ENCODE results near the gene FMNL2. TPM values are rescaled to one million over a fixed set of nuclear protein-coding genes. Genes with fewer than 3 reads are reported as not detected.

FMNL2 gene
- total and polyA plus RNA-seq, 4 donors = 1.5 to 9.3 (median 5.1) TPM

DNA sequence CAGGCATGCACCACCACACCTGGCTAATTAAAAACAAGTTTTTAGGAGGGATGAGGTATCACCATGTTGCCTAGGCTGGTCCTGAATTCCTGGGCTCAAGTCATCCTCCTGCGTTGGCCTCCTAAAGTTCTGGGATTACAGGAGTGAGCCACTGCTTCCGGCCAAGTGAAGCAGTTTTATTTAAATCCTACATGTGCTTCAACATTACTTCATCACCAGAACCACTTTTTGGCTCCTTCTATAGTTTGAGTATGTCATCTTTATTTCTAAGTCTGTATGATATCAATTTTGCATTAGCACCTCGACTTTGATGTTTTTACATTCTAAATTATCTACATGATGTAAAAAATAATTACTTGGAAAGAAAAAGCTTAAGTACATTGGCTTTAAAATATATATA is 144.3 kb downstream of the FMNL2 start:
- H3K9ac ChIP-seq (ENCODE audit: low read depth in 1 of 2, low read length in 2 of 2) = no peak overlapping the region
- 95% methylated on average over 3 of the region's 3 CpGs for WGBS

DNA sequence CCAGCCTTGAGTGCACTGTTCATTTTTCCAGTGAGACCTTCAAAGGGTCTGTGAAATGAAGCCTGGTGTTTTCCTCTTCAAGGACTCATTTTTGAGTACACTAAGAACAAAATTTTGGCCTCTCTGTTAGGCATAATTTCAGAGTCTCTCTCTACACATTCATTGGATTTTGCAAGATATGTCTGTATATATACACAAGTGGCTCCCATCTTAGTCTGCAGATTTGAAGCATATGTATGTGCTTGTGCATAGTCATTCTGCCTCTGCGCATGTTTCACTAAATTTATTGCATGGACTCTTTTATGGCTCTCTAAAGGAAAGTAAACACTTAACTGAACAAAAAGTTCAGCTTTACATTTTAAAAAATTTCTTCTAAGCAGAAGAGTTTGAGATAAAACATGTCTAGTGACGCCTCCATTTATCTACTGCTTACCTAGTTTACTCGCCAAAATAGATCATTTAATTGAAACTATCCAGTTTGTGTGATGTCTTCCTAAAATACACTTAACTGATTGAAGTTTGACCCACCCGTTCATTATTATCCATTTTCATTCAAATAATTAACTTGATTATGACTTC is 145.9 kb downstream of the FMNL2 start:
- no peaks in the 10 kb centered on the region for H3K36me3 ChIP-seq (ENCODE audit: control insufficient read depth in 4 of 4, insufficient read depth in 3 of 4, low read depth in 1 of 4, low read length in 3 of 4)
- H3K27ac ChIP-seq (ENCODE audit: low read depth in 1 of 2, low read length in 2 of 2) = no peak overlapping the region
- no peaks in the 10 kb centered on the region for H3K27me3 ChIP-seq (ENCODE audit: control insufficient read depth in 4 of 4, insufficient read depth in 4 of 4, low read length in 3 of 4)
- H3K9ac ChIP-seq (ENCODE audit: low read depth in 1 of 2, low read length in 2 of 2) = no peak overlapping the region
- 91% methylated on average over 4 of the region's 4 CpGs for WGBS
- H3K9me3 ChIP-seq (ENCODE audit: control insufficient read depth in 4 of 4, low read length in 3 of 4) = no peaks in the 10 kb centered on the region
- no peak overlapping the region for H3K4me3 ChIP-seq (ENCODE audit: low read depth in 1 of 3, low read length in 3 of 3)
- TF ChIP-seq, protein P1, sequence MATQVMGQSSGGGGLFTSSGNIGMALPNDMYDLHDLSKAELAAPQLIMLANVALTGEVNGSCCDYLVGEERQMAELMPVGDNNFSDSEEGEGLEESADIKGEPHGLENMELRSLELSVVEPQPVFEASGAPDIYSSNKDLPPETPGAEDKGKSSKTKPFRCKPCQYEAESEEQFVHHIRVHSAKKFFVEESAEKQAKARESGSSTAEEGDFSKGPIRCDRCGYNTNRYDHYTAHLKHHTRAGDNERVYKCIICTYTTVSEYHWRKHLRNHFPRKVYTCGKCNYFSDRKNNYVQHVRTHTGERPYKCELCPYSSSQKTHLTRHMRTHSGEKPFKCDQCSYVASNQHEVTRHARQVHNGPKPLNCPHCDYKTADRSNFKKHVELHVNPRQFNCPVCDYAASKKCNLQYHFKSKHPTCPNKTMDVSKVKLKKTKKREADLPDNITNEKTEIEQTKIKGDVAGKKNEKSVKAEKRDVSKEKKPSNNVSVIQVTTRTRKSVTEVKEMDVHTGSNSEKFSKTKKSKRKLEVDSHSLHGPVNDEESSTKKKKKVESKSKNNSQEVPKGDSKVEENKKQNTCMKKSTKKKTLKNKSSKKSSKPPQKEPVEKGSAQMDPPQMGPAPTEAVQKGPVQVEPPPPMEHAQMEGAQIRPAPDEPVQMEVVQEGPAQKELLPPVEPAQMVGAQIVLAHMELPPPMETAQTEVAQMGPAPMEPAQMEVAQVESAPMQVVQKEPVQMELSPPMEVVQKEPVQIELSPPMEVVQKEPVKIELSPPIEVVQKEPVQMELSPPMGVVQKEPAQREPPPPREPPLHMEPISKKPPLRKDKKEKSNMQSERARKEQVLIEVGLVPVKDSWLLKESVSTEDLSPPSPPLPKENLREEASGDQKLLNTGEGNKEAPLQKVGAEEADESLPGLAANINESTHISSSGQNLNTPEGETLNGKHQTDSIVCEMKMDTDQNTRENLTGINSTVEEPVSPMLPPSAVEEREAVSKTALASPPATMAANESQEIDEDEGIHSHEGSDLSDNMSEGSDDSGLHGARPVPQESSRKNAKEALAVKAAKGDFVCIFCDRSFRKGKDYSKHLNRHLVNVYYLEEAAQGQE (IDR thresholded peaks at IDR 0.05) = no peak
- TF ChIP-seq, protein P2, sequence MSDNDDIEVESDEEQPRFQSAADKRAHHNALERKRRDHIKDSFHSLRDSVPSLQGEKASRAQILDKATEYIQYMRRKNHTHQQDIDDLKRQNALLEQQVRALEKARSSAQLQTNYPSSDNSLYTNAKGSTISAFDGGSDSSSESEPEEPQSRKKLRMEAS (IDR thresholded peaks at IDR 0.05) = no peak
- no peak for TF ChIP-seq FOXA1 (IDR thresholded peaks at IDR 0.05)
- peaks cover 0 to 13% (median 3%) of the 10 kb centered on the region in 4 donors for H3K4me1 ChIP-seq (ENCODE audit: control insufficient read depth in 4 of 4, insufficient read depth in 4 of 4, low read length in 3 of 4)
- DNase-seq (ENCODE audit: low spot score) = no peak

More for the DNA sequence above, 144.3 kb downstream of the FMNL2 start:
- no peak for DNase-seq (ENCODE audit: low spot score)
- Histone ChIP-seq H3K4me3 (ENCODE audit: low read depth in 1 of 3, low read length in 3 of 3) (no peak overlapping the region), H3K27ac (ENCODE audit: low read depth in 1 of 2, low read length in 2 of 2) (no peak overlapping the region), H3K4me1 (ENCODE audit: control insufficient read depth in 4 of 4, insufficient read depth in 4 of 4, low read length in 3 of 4) (peaks cover 0 to 13% (median 3%) of the 10 kb centered on the region in 4 donors), H3K9me3 (ENCODE audit: control insufficient read depth in 4 of 4, low read length in 3 of 4) (no peaks in the 10 kb centered on the region), H3K36me3 (ENCODE audit: control insufficient read depth in 4 of 4, insufficient read depth in 3 of 4, low read depth in 1 of 4, low read length in 3 of 4) (no peaks in the 10 kb centered on the region), H3K27me3 (ENCODE audit: control insufficient read depth in 4 of 4, insufficient read depth in 4 of 4, low read length in 3 of 4) (no peaks in the 10 kb centered on the region)
- TF ChIP-seq YY1 (IDR thresholded peaks at IDR 0.05) (no peak), GABPA (IDR thresholded peaks at IDR 0.05 in 1 of 2, conservative IDR thresholded peaks at IDR 0.05 in 1 of 2) (no peak), FOXA1 (IDR thresholded peaks at IDR 0.05) (no peak), TAF1 (conservative IDR thresholded peaks at IDR 0.05) (no peak), SP1 (IDR thresholded peaks at IDR 0.05) (no peak)
- TF ChIP-seq, protein P3, sequence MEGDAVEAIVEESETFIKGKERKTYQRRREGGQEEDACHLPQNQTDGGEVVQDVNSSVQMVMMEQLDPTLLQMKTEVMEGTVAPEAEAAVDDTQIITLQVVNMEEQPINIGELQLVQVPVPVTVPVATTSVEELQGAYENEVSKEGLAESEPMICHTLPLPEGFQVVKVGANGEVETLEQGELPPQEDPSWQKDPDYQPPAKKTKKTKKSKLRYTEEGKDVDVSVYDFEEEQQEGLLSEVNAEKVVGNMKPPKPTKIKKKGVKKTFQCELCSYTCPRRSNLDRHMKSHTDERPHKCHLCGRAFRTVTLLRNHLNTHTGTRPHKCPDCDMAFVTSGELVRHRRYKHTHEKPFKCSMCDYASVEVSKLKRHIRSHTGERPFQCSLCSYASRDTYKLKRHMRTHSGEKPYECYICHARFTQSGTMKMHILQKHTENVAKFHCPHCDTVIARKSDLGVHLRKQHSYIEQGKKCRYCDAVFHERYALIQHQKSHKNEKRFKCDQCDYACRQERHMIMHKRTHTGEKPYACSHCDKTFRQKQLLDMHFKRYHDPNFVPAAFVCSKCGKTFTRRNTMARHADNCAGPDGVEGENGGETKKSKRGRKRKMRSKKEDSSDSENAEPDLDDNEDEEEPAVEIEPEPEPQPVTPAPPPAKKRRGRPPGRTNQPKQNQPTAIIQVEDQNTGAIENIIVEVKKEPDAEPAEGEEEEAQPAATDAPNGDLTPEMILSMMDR (IDR thresholded peaks at IDR 0.05; ENCODE audit: low read depth, low read length, missing input control) = no peak
- TF ChIP-seq, protein P2 (IDR thresholded peaks at IDR 0.05) = no peak

DNA sequence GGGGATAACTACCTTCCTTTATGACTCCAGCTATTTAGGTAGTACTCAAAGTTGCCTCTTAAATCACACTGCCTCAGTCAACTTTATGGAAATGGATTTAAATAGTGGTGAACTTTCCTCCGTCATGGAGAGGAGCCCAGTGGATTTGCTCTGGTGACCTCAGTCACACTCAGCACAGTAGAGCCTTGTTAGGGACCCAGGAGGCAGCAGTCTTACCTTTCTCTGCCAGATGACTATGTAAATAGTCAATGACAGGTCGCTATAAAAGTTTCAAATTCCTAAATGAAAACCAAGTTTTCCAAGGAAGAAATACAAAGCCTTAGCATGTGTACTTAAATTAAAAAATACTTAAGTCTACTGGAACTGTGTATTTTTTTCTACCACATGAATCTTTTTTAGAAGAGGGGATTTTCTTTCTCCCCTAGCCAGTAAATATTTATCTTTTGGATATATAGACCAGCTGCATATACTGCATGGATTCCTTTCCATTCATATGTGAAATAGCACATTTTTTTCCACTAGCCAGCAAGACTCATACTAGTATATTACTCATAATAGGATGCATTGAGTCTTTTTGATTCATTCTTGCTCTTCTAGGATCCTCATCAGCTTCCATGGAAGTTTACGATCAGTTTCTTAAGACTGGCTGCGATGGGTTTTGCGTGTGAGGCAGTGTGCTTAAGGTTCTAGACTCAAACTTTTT is 147.1 kb downstream of the FMNL2 start:
- WGBS = 74% methylated on average over 5 of the region's 5 CpGs
- Histone ChIP-seq H3K36me3 (ENCODE audit: control insufficient read depth in 4 of 4, insufficient read depth in 3 of 4, low read depth in 1 of 4, low read length in 3 of 4) (no peaks in the 10 kb centered on the region), H3K4me3 (ENCODE audit: low read depth in 1 of 3, low read length in 3 of 3) (no peak overlapping the region), H3K27ac (ENCODE audit: low read depth in 1 of 2, low read length in 2 of 2) (no peak overlapping the region), H3K4me1 (ENCODE audit: control insufficient read depth in 4 of 4, insufficient read depth in 4 of 4, low read length in 3 of 4) (peaks cover 0 to 13% (median 3%) of the 10 kb centered on the region in 4 donors), H3K9me3 (ENCODE audit: control insufficient read depth in 4 of 4, low read length in 3 of 4) (no peaks in the 10 kb centered on the region), H3K27me3 (ENCODE audit: control insufficient read depth in 4 of 4, insufficient read depth in 4 of 4, low read length in 3 of 4) (no peaks in the 10 kb centered on the region), H3K9ac (ENCODE audit: low read depth in 1 of 2, low read length in 2 of 2) (no peak overlapping the region)
- no peak for TF ChIP-seq FOXA1 (IDR thresholded peaks at IDR 0.05)
- no peak for TF ChIP-seq HNF4G (IDR thresholded peaks at IDR 0.05)
- DNase-seq (ENCODE audit: low spot score) = no peak
